Neural progenitor cell (in vitro differentiated cells): ENCODE data around the gene CATSPER4.

ENCODE experiments used
- CTCF ChIP-seq: fragments of 200-600 bp; sonication (generic); IDR thresholded peaks from 2 replicates; pipeline ENCODE4 v1.5.1; 2017; ENCODE audit warnings: antibody characterized with exemption, mild to moderate bottlenecking
- EZH2phosphoT487 ChIP-seq: fragments of 200-600 bp; sonication (generic); IDR thresholded peaks from 2 replicates; pipeline ENCODE4 v1.6.1; 2017; ENCODE audit warnings: antibody characterized with exemption

- TF ChIP-seq CTCF (no peak), EZH2phosphoT487 (no peak)
Observed at GRCh38 chr1:26168410-26169197, 21.8 kb upstream of the CATSPER4 start, which contains the start of gene C1orf232.
